Mesendoderm (in vitro differentiated cells): ENCODE data around the gene FGR. TPM values are rescaled to one million over a fixed set of nuclear protein-coding genes. Genes with fewer than 3 reads are reported as not detected.
A peak's percentile ranks its signal among the peaks of the same experiment; 100 is the strongest.
"Not testable (repeated sequence)": the region's sequence is repeated elsewhere in the genome, so short reads cannot be mapped to it uniquely, and the experiment has no call there.

Source experiments
- DNase-seq: peaks from one replicate; pipeline ENCODE4 v3.0.0; 2013
- H2AK5ac ChIP-seq: 2 replicates; pipeline ENCODE4 v1.6.1; 2013; ENCODE audit warnings: low read length, inconsistent platforms
- H2BK120ac ChIP-seq: 2 replicates; pipeline ENCODE4 v1.6.1; 2013; ENCODE audit warnings: low read depth, mild to moderate bottlenecking, low read length, moderate library complexity, mixed read lengths
- H2BK15ac ChIP-seq: replicated peaks from 2 replicates; pipeline ENCODE4 v1.6.1; 2013; ENCODE audit warnings: low read depth, mild to moderate bottlenecking, moderate library complexity
- H2BK5ac ChIP-seq: 2 replicates; pipeline ENCODE4 v1.6.1; 2013; ENCODE audit warnings: low read length, inconsistent platforms
- H3K18ac ChIP-seq: 2 replicates; pipeline ENCODE4 v1.6.1; 2013; ENCODE audit warnings: mild to moderate bottlenecking, low read length, mixed read lengths
- H3K23ac ChIP-seq: one replicate; pipeline ENCODE4 v1.6.1; 2013; ENCODE audit warnings: low read length
- H3K27ac ChIP-seq: 2 replicates; pipeline ENCODE4 v1.5.1; 2013; ENCODE audit warnings: low read depth, mild to moderate bottlenecking, inconsistent platforms, low read length, moderate library complexity
- H3K27me3 ChIP-seq: 2 replicates; pipeline ENCODE4 v1.6.1; 2013; ENCODE audit warnings: low read length, control low read depth, mild to moderate bottlenecking, inconsistent platforms; ENCODE audit not compliant: insufficient read depth, poor library complexity
- H3K36me3 ChIP-seq: 2 replicates; pipeline ENCODE4 v1.6.1; 2013; ENCODE audit warnings: low read length, inconsistent platforms; ENCODE audit not compliant: control insufficient read depth, insufficient read depth
- H3K4ac ChIP-seq: one replicate; pipeline ENCODE4 v1.6.1; 2013; ENCODE audit warnings: low read depth, mild to moderate bottlenecking, low read length, moderate library complexity
- H3K4me1 ChIP-seq: 2 replicates; pipeline ENCODE4 v1.6.1; 2013; ENCODE audit warnings: low read depth, low read length, inconsistent platforms; ENCODE audit not compliant: control insufficient read depth
- H3K4me2 ChIP-seq: 2 replicates; pipeline ENCODE4 v1.6.1; 2013; ENCODE audit warnings: low read length
- H3K4me3 ChIP-seq: 2 replicates; pipeline ENCODE4 v1.5.1; 2013; ENCODE audit warnings: mild to moderate bottlenecking, low read length
- H3K56ac ChIP-seq: one replicate; pipeline ENCODE4 v1.6.1; 2013; ENCODE audit warnings: low read length
- H3K79me1 ChIP-seq: 2 replicates; pipeline ENCODE4 v1.6.1; 2013; ENCODE audit warnings: low read length, inconsistent platforms
- H3K79me2 ChIP-seq: 2 replicates; pipeline ENCODE4 v1.6.1; 2013; ENCODE audit warnings: mild to moderate bottlenecking, low read length; ENCODE audit not compliant: control insufficient read depth, insufficient read depth
- H3K9ac ChIP-seq: 2 replicates; pipeline ENCODE4 v1.6.1; 2013; ENCODE audit warnings: low read length, inconsistent platforms
- H4K5ac ChIP-seq: one replicate; pipeline ENCODE4 v1.6.1; 2013; ENCODE audit warnings: low read length
- H4K8ac ChIP-seq: one replicate; pipeline ENCODE4 v1.6.1; 2013; ENCODE audit warnings: low read depth, mild to moderate bottlenecking, control low read depth, low read length, moderate library complexity
- WGBS: extraction: QIAGEN DNeasy Blood & Tissue Kit; methylation state at CpG from one replicate; pipeline ENCODE4 v1.1.7; 2013; ENCODE audit warnings: low lambda C conversion rate, missing lambda C conversion rate; ENCODE audit not compliant: insufficient coverage; ENCODE audit errors: extremely low coverage; 5-methylcytosine and 5-hydroxymethylcytosine counted together
- polyA plus RNA-seq, 2 experiments: library from polyadenylated mRNA; stranded (reverse); fragments of 200-250 nt; gene quantifications; one replicate each; pipeline ENCODE4 v1.2.3, GENCODE V29; 2013

The FGR gene
- polyA plus RNA-seq (2013, experiment 1 of 2): 0.11 TPM
- 0.08 TPM for polyA plus RNA-seq (2013, experiment 2 of 2)

DNA sequence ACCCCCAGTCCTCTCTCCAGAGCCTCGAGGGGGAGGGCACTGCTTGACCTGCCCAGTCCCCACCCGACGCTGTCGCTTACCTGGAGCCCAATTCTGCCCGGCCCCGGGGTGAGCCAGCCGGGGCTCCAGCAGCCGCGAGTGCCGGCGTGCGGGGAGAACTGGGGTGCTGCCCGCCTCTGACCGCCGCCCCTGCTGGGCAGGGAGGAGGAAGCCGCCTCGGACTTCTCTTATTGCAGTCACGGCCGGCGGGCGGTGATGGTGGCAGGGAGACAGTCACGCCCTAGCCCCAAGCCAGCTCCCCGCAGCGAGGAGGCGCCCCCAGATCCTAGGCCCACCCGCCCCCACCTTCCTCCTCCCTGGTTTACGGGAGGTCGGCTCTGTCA lies at the start of gene FGR:
TSS of gene FGR (minus strand) at position 201 of the 383 bp plus-strand sequence. CDS start 11,269 bp downstream, outside the sequence.
- Histone ChIP-seq H3K9ac (peak within 1 kb of the TSS; percentile 48), H4K8ac (no peak within 1 kb of the TSS), H3K27ac (no peak within 1 kb of the TSS), H2BK5ac (no peak within 1 kb of the TSS), H2AK5ac (no peak within 1 kb of the TSS), H3K79me1 (no peaks in the 10 kb centered on the region), H3K4me3 (peak within 1 kb of the TSS; percentile 11), H3K36me3 (no peaks in the 10 kb centered on the region), H4K5ac (no peak within 1 kb of the TSS), H3K4ac (no peak within 1 kb of the TSS), H3K56ac (peak within 1 kb of the TSS; percentile 62), H3K23ac (no peak within 1 kb of the TSS), H2BK15ac (no peak within 1 kb of the TSS), H3K79me2 (no peaks in the 10 kb centered on the region), H2BK120ac (no peak within 1 kb of the TSS), H3K4me2 (peak within 1 kb of the TSS; percentile 49), H3K4me1 (no peaks in the 10 kb centered on the region), H3K18ac (peak within 1 kb of the TSS; percentile 69), H3K27me3 (peaks cover 18% of the 10 kb centered on the region)
- WGBS: no CpG with 5 or more reads among the region's 28 CpGs
- no peak for DNase-seq

DNA sequence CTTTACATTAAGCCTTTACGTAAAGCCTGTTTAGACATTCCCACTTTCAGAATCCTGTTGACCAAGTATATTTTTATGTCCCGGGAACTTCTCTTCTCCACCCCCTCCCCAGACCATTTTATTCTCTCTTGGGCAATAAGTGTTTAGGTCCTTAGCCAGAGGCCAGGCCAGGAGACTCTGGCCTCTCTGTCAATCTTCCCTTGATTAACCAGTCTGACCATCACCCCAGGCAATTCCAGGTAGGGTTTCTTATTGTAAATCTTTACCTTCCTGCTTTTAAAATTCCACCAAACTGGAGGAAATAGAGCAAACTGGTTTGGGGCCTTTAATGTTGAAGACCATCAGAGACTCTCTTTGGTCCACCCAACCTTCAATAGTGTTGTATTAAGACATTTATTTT lies 49.2 kb upstream of the FGR start:
- no peaks in the 10 kb centered on the region for H3K79me1 ChIP-seq
- H2BK120ac ChIP-seq: no peak overlapping the region
- H2BK5ac ChIP-seq: no peak overlapping the region
- no peak overlapping the region for H3K27ac ChIP-seq
- no peak overlapping the region for H4K8ac ChIP-seq
- H3K79me2 ChIP-seq: no peaks in the 10 kb centered on the region
- H3K4me3 ChIP-seq: no peak overlapping the region
- H3K18ac ChIP-seq: no peak overlapping the region
- H3K27me3 ChIP-seq: no peaks in the 10 kb centered on the region
- WGBS: no CpG with 5 or more reads among the region's 2 CpGs
- H2BK15ac ChIP-seq: no peak overlapping the region
- H3K4me2 ChIP-seq: no peak overlapping the region
- H3K56ac ChIP-seq: no peak overlapping the region
- DNase-seq: no peak
- H3K36me3 ChIP-seq: no peaks in the 10 kb centered on the region
- H3K4ac ChIP-seq: no peak overlapping the region
- H2AK5ac ChIP-seq: no peak overlapping the region
- H3K9ac ChIP-seq: no peak overlapping the region
- no peaks in the 10 kb centered on the region for H3K4me1 ChIP-seq
- no peak overlapping the region for H4K5ac ChIP-seq
- no peak overlapping the region for H3K23ac ChIP-seq

DNA sequence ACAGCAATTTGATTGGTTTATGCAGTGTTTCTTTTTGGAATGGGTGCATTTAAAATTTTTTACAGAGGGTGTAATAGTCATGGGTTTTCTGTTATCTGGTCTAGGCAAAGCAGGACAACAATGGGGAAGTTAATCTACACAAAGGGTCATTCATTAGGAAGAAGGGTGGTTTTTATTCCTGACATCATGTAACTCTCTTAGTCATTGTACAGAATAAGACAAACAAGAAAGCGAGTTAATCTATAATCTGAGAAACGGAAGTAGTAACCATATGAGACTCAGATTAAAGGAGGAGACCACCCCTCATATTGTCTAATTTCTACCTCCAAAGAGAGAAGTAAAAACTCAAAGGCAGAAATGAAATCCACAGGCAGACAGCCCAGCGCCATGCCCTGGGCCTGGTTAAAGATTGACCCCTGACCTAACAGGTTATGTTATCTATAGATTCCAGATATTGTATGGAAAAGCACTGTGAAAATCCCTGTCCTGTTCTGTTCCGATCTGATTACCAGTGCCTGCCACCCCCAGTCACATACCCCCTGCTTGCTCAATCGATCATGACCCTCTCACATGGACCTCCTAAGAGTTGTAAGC lies 47.5 kb upstream of the FGR start:
- WGBS: no CpG with 5 or more reads among the region's 5 CpGs
- H3K18ac ChIP-seq: no peak overlapping the region
- no peak overlapping the region for H3K9ac ChIP-seq
- no peak overlapping the region for H3K56ac ChIP-seq
- no peaks in the 10 kb centered on the region for H3K27me3 ChIP-seq
- H3K4ac ChIP-seq: no peak overlapping the region
- no peak overlapping the region for H3K4me3 ChIP-seq
- no peak overlapping the region for H3K4me2 ChIP-seq
- H3K79me1 ChIP-seq: no peaks in the 10 kb centered on the region
- H2BK120ac ChIP-seq: no peak overlapping the region
- no peak overlapping the region for H3K23ac ChIP-seq
- DNase-seq: no peak
- H2BK15ac ChIP-seq: no peak overlapping the region
- H4K5ac ChIP-seq: no peak overlapping the region
- no peaks in the 10 kb centered on the region for H3K79me2 ChIP-seq
- no peak overlapping the region for H3K27ac ChIP-seq
- H2BK5ac ChIP-seq: no peak overlapping the region
- H2AK5ac ChIP-seq: no peak overlapping the region
- H4K8ac ChIP-seq: no peak overlapping the region
- no peaks in the 10 kb centered on the region for H3K4me1 ChIP-seq
- no peaks in the 10 kb centered on the region for H3K36me3 ChIP-seq

- not testable (repeated sequence) for H3K4me2 ChIP-seq, H3K4me3 ChIP-seq, H2AK5ac ChIP-seq, H3K27ac ChIP-seq, H3K79me2 ChIP-seq, H3K36me3 ChIP-seq, H3K4ac ChIP-seq, H2BK15ac ChIP-seq, H3K4me1 ChIP-seq, DNase-seq, H2BK5ac ChIP-seq, H3K27me3 ChIP-seq, H3K79me1 ChIP-seq, H3K9ac ChIP-seq, H3K18ac ChIP-seq, H4K5ac ChIP-seq, H3K23ac ChIP-seq, H4K8ac ChIP-seq, H2BK120ac ChIP-seq, H3K56ac ChIP-seq
- WGBS: no CpG with 5 or more reads among the region's 4 CpGs
These were observed 46.6 kb upstream of the FGR start for GRCh38 chr1:27681580-27681979.

DNA sequence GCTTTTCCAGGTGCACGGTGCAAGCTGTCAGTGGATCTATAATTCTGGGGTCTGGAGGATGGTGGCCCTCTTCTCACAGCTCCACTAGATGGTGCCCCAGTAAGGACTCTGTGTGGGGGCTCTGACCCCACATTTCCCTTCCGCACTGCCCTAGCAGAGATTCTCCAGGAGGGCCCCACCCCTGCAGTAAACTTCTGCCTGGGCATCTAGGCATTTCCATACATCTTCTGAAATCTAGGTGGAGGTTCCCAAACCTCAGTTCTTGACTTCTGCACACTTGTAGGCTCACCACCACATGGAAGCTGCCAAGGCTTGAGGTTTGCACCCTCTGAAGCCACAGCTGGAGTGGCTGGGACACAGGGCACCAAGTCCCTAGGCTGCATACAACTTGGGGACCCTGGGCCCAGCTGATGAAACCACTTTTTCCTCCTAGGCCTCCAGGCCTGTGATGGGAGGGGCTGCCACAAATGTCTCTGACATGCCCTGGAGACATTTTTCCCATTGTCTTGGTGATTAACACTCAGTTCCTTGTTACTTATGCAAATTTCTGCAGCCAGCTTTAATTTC lies 45.3 kb upstream of the FGR start:
- not testable (repeated sequence) for DNase-seq, H2BK5ac ChIP-seq, H2BK120ac ChIP-seq, H3K79me1 ChIP-seq, H3K79me2 ChIP-seq, H3K9ac ChIP-seq, H3K36me3 ChIP-seq, H3K27ac ChIP-seq, H3K23ac ChIP-seq, H2BK15ac ChIP-seq, H3K56ac ChIP-seq, H4K5ac ChIP-seq, H3K18ac ChIP-seq, H3K27me3 ChIP-seq, H2AK5ac ChIP-seq, H3K4me3 ChIP-seq, H3K4ac ChIP-seq, H3K4me2 ChIP-seq, H4K8ac ChIP-seq, H3K4me1 ChIP-seq
- WGBS: no CpG with 5 or more reads among the region's 2 CpGs

DNA sequence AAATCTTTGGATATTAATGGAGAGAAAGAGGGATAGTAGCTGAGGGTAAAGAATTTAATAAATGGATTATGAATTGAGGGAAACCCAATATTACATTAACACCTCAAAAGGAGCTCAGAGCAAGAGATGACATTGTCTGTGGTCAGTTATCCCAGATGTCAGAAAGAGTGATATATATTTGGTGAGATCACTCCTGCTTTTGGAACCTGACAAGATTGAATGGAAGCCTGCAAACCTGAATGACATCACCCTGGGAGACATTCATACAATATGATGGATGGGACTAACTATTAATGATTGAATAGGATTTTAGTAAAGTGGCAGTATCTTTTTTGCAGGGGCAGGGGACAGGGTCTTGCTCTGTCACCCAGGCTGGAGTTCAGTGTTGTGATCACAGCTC lies 43.8 kb upstream of the FGR start:
- H3K4me1 ChIP-seq: no peaks in the 10 kb centered on the region
- H3K9ac ChIP-seq: no peak overlapping the region
- no peaks in the 10 kb centered on the region for H3K27me3 ChIP-seq
- no peak overlapping the region for H3K56ac ChIP-seq
- no peak overlapping the region for H2BK5ac ChIP-seq
- no peak overlapping the region for H3K4me3 ChIP-seq
- no peak overlapping the region for H3K4ac ChIP-seq
- H2BK120ac ChIP-seq: no peak overlapping the region
- no peaks in the 10 kb centered on the region for H3K36me3 ChIP-seq
- H3K23ac ChIP-seq: no peak overlapping the region
- no peak overlapping the region for H4K8ac ChIP-seq
- no peaks in the 10 kb centered on the region for H3K79me2 ChIP-seq
- no peak overlapping the region for H2AK5ac ChIP-seq
- no peak overlapping the region for H3K4me2 ChIP-seq
- H3K27ac ChIP-seq: no peak overlapping the region
- DNase-seq: no peak
- H3K79me1 ChIP-seq: no peaks in the 10 kb centered on the region
- no peak overlapping the region for H2BK15ac ChIP-seq
- H3K18ac ChIP-seq: no peak overlapping the region
- no peak overlapping the region for H4K5ac ChIP-seq
